HG03521 (cell line): ENCODE measurements around the gene SMYD4.

Experiments
- ATAC-seq: cut with Tn5 transposase; IDR thresholded peaks from one replicate; pipeline ENCODE4 v1.9.1; 2021; ENCODE audit warnings: mild to moderate bottlenecking, moderate library complexity; ENCODE audit not compliant: unreplicated experiment

SMYD4 gene

DNA sequence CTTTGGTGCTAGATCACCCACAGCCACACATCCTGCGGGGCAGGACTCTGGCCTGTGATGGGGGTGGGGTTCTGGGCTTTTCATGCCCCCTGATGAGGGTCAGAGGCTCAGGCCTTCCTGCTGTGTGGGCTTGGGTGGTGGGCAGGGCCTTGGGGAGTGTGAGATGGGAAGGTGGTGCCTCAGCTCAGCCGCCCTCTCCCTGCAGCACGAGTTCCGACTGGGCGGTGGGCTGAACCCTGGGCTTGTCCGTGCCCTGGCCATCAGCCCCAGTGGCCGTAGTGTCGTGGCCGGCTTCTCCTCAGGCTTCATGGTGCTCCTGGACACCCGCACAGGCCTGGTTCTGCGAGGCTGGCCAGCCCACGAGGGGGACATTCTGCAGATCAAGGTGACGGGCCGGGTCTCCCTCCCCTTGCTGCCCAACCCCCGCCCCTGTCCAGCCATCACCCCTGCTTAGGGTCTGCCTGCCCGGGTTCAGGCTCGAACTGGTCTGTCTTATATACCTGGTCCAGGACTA is 93.8 kb downstream of the SMYD4 start:
- ATAC-seq = no peak

DNA sequence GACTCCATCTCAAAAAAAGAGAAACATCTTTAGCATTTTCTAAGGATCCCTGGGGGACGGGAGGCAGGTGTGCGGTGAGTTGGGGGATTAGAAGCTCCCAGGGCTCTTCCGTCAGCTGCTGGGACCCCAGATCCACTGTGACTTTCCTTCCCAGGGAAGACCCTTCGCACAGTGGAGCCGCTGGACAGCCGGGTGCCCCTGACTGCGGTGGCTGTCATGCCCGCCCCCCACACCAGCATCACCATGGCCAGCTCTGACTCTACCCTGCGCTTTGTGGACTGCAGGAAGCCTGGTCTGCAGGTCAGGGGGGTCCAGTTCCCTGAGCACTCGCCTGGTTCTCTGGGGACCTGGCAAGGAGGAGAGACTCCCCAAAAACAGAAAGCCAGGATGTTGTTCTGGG is 94.3 kb downstream of the SMYD4 start:
- ATAC-seq = no peak

DNA sequence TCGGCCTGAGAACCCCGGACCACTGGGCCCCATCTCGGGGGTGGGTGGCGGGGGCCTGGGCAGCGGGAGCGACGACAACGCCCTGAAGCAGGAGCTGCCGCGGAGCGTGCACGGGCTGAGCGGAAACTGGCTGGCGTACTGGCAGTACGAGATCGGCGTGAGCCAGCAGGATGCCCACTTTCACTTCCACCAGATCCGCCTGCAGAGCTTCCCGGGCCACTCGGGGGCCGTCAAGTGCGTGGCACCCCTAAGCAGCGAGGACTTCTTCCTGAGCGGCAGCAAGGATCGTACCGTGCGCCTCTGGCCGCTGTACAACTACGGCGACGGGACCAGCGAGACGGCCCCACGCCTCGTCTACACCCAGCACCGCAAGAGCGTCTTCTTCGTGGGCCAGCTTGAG is 95.9 kb downstream of the SMYD4 start:
- no peak for ATAC-seq

DNA sequence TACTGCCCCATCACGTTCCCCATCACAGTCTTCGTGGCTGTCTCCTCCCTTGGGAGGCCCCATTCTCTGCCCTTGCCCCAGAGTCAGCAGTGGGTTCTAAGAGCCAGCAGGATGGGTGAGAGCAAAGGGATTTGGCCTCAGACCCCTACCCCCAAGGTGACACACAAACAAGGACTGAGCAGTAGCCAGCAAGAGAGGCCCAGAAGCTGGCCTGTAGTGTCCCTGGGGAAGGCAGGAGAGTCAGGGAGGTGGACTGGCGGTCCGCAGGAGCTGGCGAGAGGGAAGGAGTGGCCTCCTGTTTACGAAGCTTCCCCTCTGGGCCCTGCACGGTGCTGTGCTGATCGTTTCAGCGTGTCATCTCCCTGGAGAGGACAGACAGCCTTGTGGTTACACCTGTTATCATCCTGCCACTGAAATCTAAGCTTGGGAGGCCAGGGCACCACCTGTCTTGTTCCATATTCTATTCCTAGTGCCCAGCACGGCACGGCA is 96.8 kb downstream of the SMYD4 start:
- ATAC-seq = no peak

DNA sequence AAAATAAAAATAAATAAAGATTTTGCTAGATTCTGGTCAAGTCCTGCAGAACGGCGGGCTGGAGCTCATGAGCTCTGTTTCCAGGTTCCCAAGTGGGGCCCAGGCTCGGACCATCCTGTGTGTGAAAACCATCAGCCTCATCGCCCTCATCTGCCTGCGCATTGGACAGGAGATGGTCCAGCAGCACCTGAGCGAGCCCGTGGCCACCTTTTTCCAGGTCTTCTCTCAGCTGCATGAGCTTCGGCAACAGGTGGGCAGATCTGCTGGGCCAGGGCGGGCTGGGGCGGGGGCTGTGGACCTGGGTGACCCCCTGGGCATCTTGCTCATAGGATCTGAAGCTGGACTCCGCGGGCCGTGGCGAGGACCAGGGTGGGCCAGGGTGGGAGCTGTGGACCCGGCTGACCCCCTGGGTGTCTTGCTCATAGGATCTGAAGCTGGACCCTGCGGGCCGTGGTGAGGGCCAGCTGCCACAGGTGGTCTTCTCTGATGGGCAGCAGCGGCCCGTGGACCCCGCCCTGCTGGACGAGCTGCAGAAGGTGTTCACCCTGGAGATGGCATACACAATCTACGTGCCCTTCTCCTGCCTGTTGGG is 97.4 kb downstream of the SMYD4 start:
- no peak for ATAC-seq

DNA sequence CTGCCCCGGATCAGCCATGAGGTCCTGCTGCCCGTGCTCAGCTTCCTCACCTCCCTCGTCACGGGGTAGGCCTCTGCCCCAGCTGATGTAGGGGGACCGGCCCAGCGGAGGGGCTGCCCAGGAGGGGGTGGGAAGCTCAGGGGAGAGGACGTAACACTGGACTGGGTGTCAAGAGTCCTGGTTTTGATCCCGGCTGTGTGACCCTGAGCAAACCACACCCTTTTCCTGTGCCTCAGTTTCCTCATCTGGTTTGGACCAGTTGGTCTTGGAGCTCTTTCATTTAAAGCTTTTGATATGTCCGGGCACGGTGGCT is 98.6 kb downstream of the SMYD4 start:
- ATAC-seq = no peak

DNA sequence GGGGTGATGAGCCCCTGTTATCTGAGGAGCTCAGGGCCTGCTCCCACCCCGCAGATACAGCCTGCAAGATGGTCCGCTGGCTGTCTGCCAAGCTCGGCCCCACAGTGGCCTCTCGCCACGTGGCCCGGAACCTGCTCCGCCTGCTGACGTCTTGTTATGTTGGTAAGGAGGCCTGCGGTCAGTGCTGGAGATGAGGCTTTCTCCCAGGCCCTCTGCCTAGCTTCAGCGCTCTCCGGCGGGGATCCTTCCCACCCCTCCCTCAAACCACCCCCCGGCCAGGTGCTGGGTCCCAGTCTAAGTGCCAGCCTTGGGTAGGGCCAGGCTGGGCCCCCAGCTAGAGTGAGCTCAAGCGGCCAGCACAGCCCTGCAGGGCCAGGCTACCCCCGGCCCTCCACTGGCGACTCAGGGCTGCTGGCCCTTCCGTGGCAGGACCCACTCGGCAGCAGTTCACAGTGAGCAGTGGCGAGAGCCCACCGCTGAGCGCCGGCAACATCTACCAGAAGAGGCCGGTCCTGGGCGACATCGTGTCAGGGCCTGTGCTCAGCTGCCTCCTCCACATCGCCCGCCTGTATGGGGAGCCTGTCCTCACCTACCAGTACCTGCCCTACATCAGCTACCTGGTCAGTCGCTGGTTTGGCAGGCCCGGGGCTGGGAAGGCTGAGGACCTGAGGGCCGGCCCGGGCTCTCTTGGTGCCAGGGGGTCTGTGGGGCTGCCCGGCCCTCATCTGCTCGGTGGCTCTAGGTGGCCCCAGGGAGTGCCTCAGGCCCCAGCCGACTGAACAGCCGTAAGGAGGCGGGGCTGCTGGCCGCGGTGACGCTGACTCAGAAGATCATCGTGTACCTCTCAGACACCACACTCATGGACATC is 99.1 kb downstream of the SMYD4 start:
- ATAC-seq = no peak

DNA sequence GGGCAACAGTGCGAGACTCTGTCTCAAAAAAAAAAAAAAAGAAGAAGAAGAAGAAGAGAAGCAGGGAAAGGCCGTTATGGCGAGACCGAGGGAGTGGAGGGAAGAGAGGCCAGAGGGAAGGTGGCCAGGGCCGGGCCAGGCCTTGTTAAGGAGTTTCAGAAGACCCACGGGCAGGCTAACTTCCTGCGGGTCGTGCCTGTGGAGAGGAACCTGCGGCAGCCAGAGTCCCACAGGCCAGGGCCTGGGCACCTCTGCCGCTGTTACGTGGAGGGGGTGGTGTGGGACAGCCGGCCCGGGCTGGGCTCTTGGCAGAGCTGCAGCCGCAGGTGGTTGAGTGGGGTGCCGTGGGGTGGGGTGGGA is 99.8 kb downstream of the SMYD4 start:
- no peak for ATAC-seq
